SK-N-MC (cell line): ENCODE data around the gene GSG1L.

Experiments used
- EZH2 ChIP-seq: fragments of 200-600 bp; sonication (generic); IDR thresholded peaks from one replicate; pipeline ENCODE4 v1.6.1; 2017; ENCODE audit warnings: antibody characterized with exemption
- POLR2AphosphoS5 ChIP-seq: IDR thresholded peaks from 2 replicates; pipeline ENCODE4 v1.6.1; 2012; ENCODE audit warnings: mild to moderate bottlenecking, low read depth, low read length, borderline replicate concordance

GRCh38 chr16:28081391-28081968, 18.0 kb upstream of the GSG1L start:
- TF ChIP-seq EZH2 (no peak), POLR2AphosphoS5 (no peak)
